Left lung (tissue), 10 donors: ENCODE measurements around the gene FOLR3. TPM values are rescaled to one million over a fixed set of nuclear protein-coding genes. Genes with fewer than 3 reads are reported as not detected.
A peak's percentile ranks its signal among the peaks of the same experiment; 100 is the strongest.
"Not testable (repeated sequence)": the region's sequence is repeated elsewhere in the genome, so short reads cannot be mapped to it uniquely, and the experiment has no call there.

Source experiments
- ATAC-seq: fragments of 200-7000 bp; cut with Tn5 transposase; one replicate; pipeline ENCODE4 v1.9.1; 2020; ENCODE audit warnings: moderate library complexity
- DNase-seq, 4 donors: peaks; one replicate each; pipeline ENCODE4 v3.0.0-alpha.2; 2013 to 2020
- H3K27ac ChIP-seq, 2 donors: fragments of 200-600 bp; sonication (generic) in 1 of 2; one replicate each; pipeline versions ENCODE4 v1.5.0 to v1.8.0; 2020 to 2021
- H3K27me3 ChIP-seq, 2 donors: fragments of 200-600 bp; sonication (generic) in 1 of 2; one replicate each; pipeline versions ENCODE4 v1.5.0 to v1.8.0; 2020 to 2021
- H3K36me3 ChIP-seq, 2 donors: fragments of 200-600 bp; sonication (generic) in 1 of 2; one replicate each; pipeline versions ENCODE4 v1.5.0 to v1.8.0; 2020 to 2021
- H3K4me1 ChIP-seq, 2 donors: fragments of 200-600 bp; one replicate each; pipeline ENCODE4 v1.8.0; 2021
- H3K4me3 ChIP-seq, 2 donors: fragments of 200-600 bp; sonication (generic) in 1 of 2; one replicate each; pipeline versions ENCODE4 v1.5.0 to v1.8.0; 2020 to 2021; ENCODE audit warnings: mild to moderate bottlenecking in 1 of 2
- H3K9me3 ChIP-seq, 2 donors: fragments of 200-600 bp; sonication (generic) in 1 of 2; one replicate each; pipeline versions ENCODE4 v1.5.0 to v1.8.0; 2020 to 2021
- intact Hi-C, 2 donors: fragments of 100-400 bp; cut with DNase I; formaldehyde crosslinking; loops; one replicate each; pipeline versions ENCODE4 v1.11.2 to v1.14.2; 2022
- polyA plus RNA-seq, 6 donors: library from polyadenylated mRNA; unstranded; fragments of 120-200 nt; gene quantifications; one replicate each; pipeline ENCODE4 v1.2.1, GENCODE V29; 2013; ENCODE audit not compliant: insufficient read length in 6 of 6
- total RNA-seq, 2 donors: library from RNA; stranded (reverse); fragmentation: NEBNext Ultra II Directional; extraction: Animal tissue kit (Norgen Biotek cat#: 25700); gene quantifications; one replicate each; pipeline ENCODE4 v1.2.1, GENCODE V29; 2021
- TF ChIP-seq, protein P1 (sequence below), 2 donors: fragments of 200-600 bp; sonication (generic) in 1 of 2; IDR thresholded peaks; one replicate each; pipeline versions ENCODE4 v1.5.0 to v1.8.0; 2021; ENCODE audit warnings: antibody characterized with exemption in 2 of 2
- donor health status: DM: no; HTN: yes; CAD: no.
- donor health status: DM: no; HTN: no; CAD: no.

The FOLR3 gene
- total and polyA plus RNA-seq, 8 donors, result 0.32 to 15.6 (median 2.0) TPM

DNA sequence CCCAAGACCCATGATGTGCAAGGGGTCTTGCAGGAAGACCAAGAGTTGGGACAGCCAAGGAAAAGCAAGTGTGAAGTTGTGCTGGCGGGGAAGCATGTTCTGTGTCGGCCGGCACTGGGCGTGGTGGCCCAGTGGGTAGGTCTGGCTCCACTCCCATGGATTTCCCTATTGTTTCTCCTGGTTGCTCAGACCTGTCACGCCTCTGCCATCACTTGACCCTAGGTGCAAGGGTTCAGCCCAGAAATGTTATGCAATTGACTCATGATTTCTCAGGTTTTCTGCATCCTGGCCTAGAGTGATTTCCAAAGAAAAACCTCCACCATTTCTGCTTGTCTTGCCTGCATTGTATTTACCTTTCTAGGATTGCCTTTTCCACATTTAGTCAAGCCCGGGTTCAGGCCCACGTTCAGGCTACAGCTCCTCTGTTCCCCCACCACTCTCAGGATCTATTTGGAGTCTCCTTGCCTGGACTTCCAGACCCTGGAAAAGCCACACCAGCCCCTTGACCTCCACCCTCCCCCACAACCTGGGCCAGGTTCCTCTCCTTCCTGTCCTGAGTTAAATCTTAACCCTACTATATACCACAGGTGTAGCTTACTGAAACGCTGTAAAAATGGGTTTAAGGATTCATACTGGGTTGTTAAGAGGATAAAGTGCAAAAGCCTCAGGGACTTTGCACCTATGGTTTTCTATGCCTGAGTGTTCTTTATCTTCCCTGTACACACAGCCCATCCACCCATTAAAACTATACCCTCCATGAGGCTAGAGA is 39.0 kb downstream of the FOLR3 start:
- Histone ChIP-seq H3K4me1 (peaks cover 0 to 3% of the 10 kb centered on the region in 2 donors), H3K27me3 (no peaks in the 10 kb centered on the region), H3K36me3 (no peaks in the 10 kb centered on the region), H3K9me3 (no peaks in the 10 kb centered on the region), H3K4me3 (no peak overlapping the region), H3K27ac (no peak overlapping the region)
- ATAC-seq (no peak), DNase-seq (no peak)
- TF ChIP-seq, protein P1, sequence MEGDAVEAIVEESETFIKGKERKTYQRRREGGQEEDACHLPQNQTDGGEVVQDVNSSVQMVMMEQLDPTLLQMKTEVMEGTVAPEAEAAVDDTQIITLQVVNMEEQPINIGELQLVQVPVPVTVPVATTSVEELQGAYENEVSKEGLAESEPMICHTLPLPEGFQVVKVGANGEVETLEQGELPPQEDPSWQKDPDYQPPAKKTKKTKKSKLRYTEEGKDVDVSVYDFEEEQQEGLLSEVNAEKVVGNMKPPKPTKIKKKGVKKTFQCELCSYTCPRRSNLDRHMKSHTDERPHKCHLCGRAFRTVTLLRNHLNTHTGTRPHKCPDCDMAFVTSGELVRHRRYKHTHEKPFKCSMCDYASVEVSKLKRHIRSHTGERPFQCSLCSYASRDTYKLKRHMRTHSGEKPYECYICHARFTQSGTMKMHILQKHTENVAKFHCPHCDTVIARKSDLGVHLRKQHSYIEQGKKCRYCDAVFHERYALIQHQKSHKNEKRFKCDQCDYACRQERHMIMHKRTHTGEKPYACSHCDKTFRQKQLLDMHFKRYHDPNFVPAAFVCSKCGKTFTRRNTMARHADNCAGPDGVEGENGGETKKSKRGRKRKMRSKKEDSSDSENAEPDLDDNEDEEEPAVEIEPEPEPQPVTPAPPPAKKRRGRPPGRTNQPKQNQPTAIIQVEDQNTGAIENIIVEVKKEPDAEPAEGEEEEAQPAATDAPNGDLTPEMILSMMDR (IDR thresholded peaks at IDR 0.05), result no peak
- intact Hi-C loops, result no loop called here

DNA sequence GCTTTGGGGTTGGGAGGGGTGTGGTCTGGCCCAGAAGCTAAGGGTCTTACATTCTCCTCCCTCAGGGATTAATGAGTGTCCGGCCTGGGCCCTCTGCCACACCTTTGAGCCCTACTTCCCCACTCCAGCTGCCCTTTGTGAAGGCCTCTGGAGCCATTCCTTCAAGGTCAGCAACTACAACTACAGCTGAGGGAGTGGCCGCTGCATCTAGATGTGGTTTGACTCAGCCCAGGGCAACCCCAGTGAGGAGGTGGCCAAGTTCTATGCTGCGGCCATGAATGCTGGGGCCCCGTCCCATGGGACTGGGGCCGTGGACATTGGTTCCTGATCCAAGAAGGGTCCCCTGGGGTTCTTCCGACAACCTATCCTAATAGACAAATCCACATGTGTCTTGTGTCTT is 42.1 kb downstream of the FOLR3 start:
- Histone ChIP-seq H3K4me1 (no peaks in the 10 kb centered on the region), H3K27me3 (no peaks in the 10 kb centered on the region), H3K9me3 (no peaks in the 10 kb centered on the region), H3K27ac (no peak overlapping the region), H3K36me3 (no peaks in the 10 kb centered on the region), H3K4me3 (no peak overlapping the region)
- DNase-seq, result no peak
- TF ChIP-seq, protein P1 (IDR thresholded peaks at IDR 0.05), result no peak
- intact Hi-C loops, result no loop called here
- no peak for ATAC-seq

DNA sequence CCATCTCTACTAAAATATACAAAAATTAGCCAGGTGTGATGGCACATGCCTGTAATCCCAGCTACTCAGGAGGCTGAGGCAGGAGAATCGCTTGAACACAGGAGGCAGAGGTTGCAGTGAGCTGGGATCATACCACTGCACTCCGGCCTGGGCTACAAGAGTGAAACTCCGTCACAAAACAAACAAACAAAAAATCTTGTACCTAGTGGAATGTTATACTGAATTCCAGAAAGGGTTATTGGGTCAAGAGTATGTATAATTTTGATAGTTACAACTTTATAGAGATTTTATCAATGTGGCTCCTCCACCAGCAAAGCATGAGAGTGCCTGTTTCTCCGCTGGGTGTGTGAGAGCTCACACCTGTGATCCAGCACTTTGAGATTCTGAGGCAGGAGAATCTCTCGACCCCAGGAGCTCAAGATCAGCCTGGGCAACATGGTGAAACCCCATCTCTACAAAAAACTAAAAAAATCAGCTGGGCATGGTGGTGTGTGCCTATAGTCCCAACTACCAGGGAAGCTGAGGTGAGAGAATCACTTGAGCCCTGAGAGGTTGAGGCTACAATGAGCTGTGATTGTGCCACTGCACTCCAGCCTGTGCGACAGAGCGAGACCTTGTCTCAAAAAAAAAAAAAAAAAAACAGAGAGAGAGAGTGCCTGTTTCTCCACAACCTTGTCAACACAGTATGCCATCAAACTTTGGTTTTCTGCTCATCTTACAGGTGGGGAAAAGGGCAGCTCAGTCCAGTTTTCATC is 43.7 kb downstream of the FOLR3 start:
- Histone ChIP-seq H3K4me1 (peaks cover 0 to 5% of the 10 kb centered on the region in 2 donors), H3K27me3 (no peaks in the 10 kb centered on the region), H3K27ac (no peak overlapping the region), H3K9me3 (no peaks in the 10 kb centered on the region), H3K36me3 (no peaks in the 10 kb centered on the region), H3K4me3 (no peak overlapping the region)
- TF ChIP-seq, protein P1 (IDR thresholded peaks at IDR 0.05), result no peak
- intact Hi-C loops, result no loop called here
- peak; percentile 49 for ATAC-seq
- no peak for DNase-seq

DNA sequence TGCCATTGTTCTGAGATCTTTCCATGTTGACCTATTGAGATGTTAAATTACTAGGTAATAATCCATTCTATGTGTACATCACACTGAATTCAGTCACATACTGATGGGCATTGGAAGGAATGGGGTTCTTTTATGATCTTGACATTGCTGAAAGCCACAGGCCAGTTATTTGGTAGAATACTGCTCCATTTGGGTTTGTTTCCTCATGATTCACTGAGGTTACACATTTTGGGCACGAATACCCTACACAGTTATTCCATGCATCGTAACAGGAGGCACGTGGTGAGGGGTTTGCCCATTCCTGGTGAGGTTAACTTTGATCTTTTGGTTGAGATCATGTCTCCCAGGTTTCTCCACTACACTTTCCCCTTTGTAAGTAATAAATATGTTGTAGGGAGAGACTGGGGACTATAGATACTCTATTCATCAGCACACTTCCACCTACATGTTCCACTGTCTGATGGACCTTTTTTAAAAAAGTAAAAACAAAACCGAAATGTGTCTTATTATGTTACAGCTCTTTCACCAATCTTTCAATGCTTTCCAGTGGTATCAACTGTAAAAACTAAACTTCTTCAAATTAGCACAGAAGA is 44.4 kb downstream of the FOLR3 start:
- ATAC-seq, result no peak
- no peak overlapping the region for H3K4me3 ChIP-seq
- no peaks in the 10 kb centered on the region for H3K9me3 ChIP-seq

DNA sequence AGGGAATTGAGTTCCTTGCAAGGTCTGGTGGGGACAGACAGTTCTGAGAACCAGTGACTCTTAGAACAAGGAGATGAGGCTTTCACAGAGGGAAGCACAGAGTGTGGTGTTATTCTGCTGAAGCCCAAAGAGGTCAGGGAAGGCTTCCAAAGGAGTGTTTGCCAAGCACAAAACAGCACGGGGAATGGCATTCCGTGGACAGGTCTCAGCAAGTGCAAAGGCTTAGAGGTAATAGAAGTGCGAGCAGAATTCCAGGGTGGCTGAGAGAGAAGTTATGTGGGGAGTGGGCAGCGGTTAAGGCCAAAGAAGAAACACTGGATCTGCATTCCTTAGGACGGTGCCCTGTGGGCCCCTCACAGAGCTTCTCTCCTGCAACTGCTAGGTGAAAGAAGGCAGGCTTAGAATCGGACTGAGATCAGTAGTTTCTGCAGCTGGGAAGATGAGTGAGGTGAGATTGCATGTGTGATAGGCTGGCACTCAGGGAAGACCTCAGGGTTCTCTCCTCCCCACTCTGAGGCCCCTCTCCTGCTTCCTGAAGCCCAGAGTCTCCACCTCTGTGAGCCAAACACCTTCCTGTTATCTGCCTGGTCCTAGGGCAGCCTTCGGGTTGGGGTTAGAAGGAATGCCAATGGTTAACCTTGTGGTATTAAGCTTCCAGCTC is 45.5 kb downstream of the FOLR3 start:
- H3K36me3 ChIP-seq, H3K9me3 ChIP-seq, H3K27me3 ChIP-seq, H3K4me1 ChIP-seq, DNase-seq, intact Hi-C loops, H3K4me3 ChIP-seq: not testable (repeated sequence)
- peak overlapping the region in 1 of 2 donors; percentile 25 for H3K27ac ChIP-seq
- ATAC-seq, result peak; percentile 36

More for the DNA sequence above, 44.4 kb downstream of the FOLR3 start:
- Histone ChIP-seq H3K36me3 (no peaks in the 10 kb centered on the region), H3K27ac (no peak overlapping the region), H3K4me1 (peaks cover 0 to 5% of the 10 kb centered on the region in 2 donors), H3K27me3 (no peaks in the 10 kb centered on the region)
- intact Hi-C loops, result no loop called here
- no peak for DNase-seq
- TF ChIP-seq, protein P1 (IDR thresholded peaks at IDR 0.05), result no peak

DNA sequence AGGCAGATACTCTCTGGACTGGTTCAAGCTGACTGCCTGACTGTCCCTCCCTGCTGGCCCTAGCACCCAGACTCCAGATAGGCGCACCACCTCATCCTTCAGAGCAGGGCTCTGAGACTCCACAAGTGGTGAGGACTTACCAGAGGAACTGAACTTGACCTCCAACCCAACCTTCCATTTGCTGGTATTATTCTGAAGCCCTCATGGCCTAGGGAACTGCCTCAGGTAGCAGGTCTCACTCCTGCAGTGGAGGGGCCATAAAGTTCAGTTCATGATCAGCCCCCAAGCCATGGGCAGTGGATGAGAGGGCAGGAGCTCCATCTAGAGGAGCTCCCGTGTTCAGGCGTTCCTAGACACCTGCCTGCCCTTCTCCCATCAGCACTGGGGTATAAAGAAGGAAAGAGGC is 46.0 kb downstream of the FOLR3 start:
- DNase-seq, H3K4me1 ChIP-seq, H3K27me3 ChIP-seq, H3K4me3 ChIP-seq, intact Hi-C loops, H3K36me3 ChIP-seq, H3K9me3 ChIP-seq: not testable (repeated sequence)
- ATAC-seq, result peak; percentile 51
- H3K27ac ChIP-seq, result peak overlapping the region in 1 of 2 donors; percentile 25
